OCI-LY7 (cell line): Measurements from ENCODE around the gene AGPAT3.

ENCODE experiments used
- CTCF ChIP-seq: fragments of 200-600 bp; sonication (generic); conservative IDR thresholded peaks from 2 replicates; pipeline ENCODE4 v1.5.1; 2014; ENCODE audit warnings: mild to moderate bottlenecking, antibody characterized with exemption, low read length, moderate library complexity, mixed read lengths
- EZH2phosphoT487 ChIP-seq: fragments of 200-600 bp; sonication (generic); IDR thresholded peaks from 2 replicates; pipeline ENCODE4 v1.6.1; 2018; ENCODE audit warnings: low read depth, borderline replicate concordance, mild to moderate bottlenecking, mixed run types, antibody characterized with exemption, low read length, moderate library complexity, mixed read lengths

GRCh38 chr21:43978060-43978459 is 113.0 kb downstream of the AGPAT3 start:
- TF ChIP-seq CTCF (no peak), EZH2phosphoT487 (no peak)
